Activated CD4-positive, alpha-beta T cell treated with anti-CD3 and anti-CD28 coated beads for 4 hours (primary cell): ENCODE results near the gene OPRM1.
A peak's percentile ranks its signal among the peaks of the same experiment; 100 is the strongest.
"Not testable (repeated sequence)": the region's sequence is repeated elsewhere in the genome, so short reads cannot be mapped to it uniquely, and the experiment has no call there.

ENCODE experiments used
- DNase-seq, 2 donors: peaks; one replicate each; pipeline ENCODE4 v3.0.0-alpha.2; 2020

Gene OPRM1

GRCh38 chr6:154156135-154156896 lies 117.3 kb downstream of the OPRM1 start:
- DNase-seq: peak; percentile 65 to 67

- peak; percentile 20 to 33 for DNase-seq
These were observed 118.0 kb downstream of the OPRM1 start for GRCh38 chr6:154157082-154157481.

- no peak for DNase-seq
These were observed 118.7 kb downstream of the OPRM1 start for GRCh38 chr6:154157706-154158105.

GRCh38 chr6:154159126-154159525 lies 120.1 kb downstream of the OPRM1 start:
- no peak for DNase-seq

DNA sequence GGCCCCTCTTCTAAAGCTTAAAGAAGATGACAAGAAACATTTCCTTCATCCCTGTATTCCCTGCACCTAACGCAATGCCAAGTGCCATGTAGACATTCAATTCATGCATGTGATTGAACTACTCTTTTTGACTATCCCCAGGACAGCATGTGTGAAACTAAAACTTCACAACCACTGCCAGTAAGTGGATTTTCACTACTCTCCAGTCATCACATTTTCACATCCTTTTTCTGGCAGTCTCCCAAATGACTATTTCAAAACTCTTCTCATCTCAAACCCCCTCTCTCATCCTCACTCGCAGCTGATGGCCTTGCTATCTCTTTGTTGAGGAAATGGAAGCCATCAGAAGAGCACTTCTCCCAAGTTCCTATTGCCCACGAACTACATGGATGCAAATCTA lies 122.6 kb downstream of the OPRM1 start:
- DNase-seq: no peak

GRCh38 chr6:154164397-154164796 lies 125.4 kb downstream of the OPRM1 start:
- DNase-seq: no peak

DNA sequence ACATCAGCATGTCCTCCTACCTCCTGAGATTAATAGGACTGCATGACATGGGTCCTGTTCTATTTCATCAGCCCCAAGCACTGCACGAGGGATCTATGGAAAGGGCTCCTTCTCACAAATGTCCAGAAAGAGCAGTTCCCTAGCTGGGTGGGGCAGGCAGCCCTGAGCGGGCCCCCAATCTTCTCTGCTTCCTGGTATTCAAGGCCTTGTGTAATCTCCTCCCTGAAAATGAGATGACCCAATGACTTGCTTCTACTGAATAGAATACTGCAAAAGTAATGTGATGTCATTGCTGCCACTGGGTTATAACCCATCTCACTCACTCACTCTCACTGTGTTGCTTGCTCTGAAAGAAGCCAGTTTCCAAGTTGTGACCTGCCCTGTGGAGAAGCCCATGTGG lies 126.4 kb downstream of the OPRM1 start:
- DNase-seq: no peak

GRCh38 chr6:154166140-154166539 lies 127.1 kb downstream of the OPRM1 start:
- peak in 1 of 2 donors; percentile 13 for DNase-seq

DNA sequence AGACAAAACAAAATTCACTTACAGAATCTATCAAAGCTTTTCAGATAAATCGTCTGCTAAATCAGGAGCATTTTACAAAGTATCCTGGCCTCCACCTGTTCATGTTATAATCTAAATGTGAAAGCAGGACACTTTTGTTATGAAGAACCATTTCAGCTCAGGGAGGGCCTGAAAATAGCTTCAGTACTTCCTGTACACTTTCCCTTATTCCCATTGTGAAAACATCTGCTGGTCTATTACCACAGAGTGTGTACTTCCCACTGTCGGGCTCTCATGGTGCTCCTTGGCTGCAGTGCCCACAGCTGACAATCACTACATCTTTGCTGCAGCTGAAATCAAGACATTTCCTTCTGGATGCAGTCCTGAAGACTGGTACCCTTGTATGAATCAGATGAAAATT lies 128.1 kb downstream of the OPRM1 start:
- DNase-seq: no peak

GRCh38 chr6:154169193-154169847 lies 130.3 kb downstream of the OPRM1 start:
- no peak for DNase-seq

GRCh38 chr6:154170106-154170505 lies 131.1 kb downstream of the OPRM1 start:
- no peak for DNase-seq

GRCh38 chr6:154172393-154172792 lies 133.4 kb downstream of the OPRM1 start:
- DNase-seq: not testable (repeated sequence)

DNA sequence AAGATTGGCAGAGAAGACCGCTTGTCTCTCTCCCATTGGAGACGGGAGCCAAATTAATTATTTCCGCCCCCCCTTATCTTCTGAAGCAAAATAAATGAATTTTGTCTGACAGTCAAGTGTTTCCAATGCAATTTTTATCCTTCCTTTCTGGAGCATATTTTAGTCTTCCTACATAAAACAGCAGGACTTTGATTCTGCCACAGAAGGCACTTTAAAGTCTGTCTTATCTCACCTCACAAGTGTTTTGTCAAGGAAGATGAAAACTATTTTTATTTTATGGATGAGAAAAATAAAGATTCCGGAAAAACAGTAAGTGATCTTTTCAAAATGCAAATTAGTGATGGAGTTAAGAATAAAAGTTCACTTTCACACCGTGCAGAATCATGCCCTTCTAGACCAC lies 140.4 kb downstream of the OPRM1 start:
- no peak for DNase-seq

DNA sequence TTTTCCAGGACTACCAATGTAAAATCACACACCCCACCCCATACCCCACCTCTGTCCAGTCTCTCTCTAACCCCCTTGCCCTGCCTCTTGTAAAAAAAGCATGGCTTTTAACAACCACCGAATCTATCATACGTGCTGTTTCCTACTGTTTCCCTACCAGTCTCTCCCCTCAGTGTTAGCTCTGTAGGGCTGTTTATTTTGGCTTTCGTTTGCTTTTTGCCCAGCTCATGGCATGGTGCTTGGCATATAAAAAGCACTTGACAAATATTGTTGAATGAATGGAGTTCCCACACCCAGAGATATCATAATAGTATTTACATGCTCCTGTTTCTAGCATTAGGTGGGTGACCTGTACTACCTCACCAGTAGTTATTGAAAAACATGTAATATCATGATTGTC lies 148.2 kb downstream of the OPRM1 start:
- DNase-seq: no peak

GRCh38 chr6:154187714-154188113 lies 148.7 kb downstream of the OPRM1 start:
- DNase-seq: no peak

GRCh38 chr6:154196333-154196885 lies 157.4 kb downstream of the OPRM1 start:
- no peak for DNase-seq

- DNase-seq: no peak
These were observed 158.3 kb downstream of the OPRM1 start for GRCh38 chr6:154197196-154197860.

- not testable (repeated sequence) for DNase-seq
These were observed 162.6 kb downstream of the OPRM1 start for GRCh38 chr6:154201688-154202087.

- DNase-seq: no peak
These were observed 163.3 kb downstream of the OPRM1 start for GRCh38 chr6:154202339-154202738.

- DNase-seq: no peak
These were observed 163.9 kb downstream of the OPRM1 start for GRCh38 chr6:154202958-154203357.

DNA sequence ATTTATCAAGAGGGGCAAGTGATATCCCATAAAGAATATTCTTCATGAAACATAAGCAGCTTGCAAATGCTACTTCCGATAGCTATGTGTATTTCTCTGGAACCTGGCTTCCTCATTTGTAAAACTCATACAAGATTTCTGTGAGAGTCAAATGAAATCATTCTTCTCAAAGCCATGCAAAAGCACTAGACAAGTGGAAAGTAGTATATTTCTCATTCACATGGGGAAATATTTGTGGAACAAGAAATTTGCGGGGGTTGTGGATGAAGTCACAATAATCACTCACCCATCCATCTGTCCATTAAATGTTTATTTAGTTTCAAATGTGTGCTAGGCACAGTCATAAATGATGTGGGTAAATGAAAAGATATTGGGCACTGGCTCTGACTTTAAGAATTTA lies 167.1 kb downstream of the OPRM1 start:
- DNase-seq: no peak

DNA sequence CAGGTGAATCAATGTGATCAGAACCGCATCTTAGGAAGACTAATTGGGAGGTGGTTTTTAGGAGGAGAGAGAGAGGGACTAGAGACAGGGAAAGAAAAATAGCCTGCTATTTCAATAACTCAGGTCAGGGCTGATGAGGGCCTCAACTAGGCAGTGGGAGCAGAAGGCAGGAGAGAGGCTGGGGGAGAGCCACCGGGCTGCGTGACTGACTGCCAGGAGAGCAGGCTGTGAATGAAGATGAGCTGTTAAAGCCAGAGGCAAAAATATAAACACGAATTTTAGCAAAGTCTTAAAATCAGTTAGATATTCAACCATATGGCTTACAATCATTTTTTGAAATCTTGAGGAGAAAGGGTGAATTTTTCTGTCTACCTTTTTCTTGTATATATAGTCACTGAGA lies 168.0 kb downstream of the OPRM1 start:
- DNase-seq: no peak

DNA sequence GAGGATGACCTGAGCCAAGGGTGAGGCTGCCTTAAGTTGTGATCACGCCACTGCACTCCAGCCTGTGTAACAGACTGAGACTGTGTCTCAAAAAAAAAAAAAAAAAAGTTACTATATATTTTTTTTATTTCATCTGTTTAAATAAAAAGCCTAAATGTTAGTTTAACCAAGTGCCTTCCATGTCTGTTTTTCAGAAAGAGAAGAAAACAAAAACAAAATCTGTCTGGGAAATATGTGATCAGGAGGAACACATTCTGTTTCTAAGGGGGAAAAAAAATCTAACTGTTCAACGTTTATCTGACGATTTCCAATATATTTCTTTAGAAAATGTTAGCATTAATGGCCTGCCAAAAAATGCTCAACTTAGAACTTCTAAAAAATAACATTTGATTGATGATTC lies 170.5 kb downstream of the OPRM1 start:
- DNase-seq: no peak

DNA sequence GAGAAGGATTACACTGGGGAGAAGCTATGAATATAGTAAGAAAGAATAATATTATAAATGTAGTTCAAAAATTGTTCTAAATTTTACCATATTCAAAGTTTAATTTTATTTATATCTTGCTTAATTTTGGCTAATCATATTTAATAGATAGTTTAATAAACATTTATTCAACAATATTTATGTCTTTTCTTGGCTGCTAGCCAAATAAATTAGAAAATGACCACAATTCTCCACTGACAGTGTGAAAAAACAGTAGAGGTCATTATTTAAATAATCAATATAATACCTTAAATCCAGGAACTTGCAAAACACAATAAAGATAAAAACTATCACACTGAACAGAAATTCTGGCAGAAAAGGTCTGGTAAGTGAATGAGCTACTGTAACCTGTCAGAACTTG lies 171.6 kb downstream of the OPRM1 start:
- DNase-seq: no peak
